Forelimb muscle (tissue), 1 donor: ENCODE data around the gene KRTAP21-1. TPM values are rescaled to one million over a fixed set of nuclear protein-coding genes. Genes with fewer than 3 reads are reported as not detected.
"Not testable (repeated sequence)": the region's sequence is repeated elsewhere in the genome, so short reads cannot be mapped to it uniquely, and the experiment has no call there.

ENCODE experiments used
- DNase-seq: peaks from one replicate; pipeline ENCODE4 v3.0.0-alpha.2; 2013; ENCODE audit warnings: low read depth
- polyA plus RNA-seq: library from polyadenylated mRNA; unstranded; fragments of 120-200 nt; gene quantifications from one replicate; pipeline ENCODE4 v1.2.1, GENCODE V29; 2013; ENCODE audit not compliant: insufficient read length

The KRTAP21-1 gene
- polyA plus RNA-seq, result not detected

- DNase-seq, result not testable (repeated sequence)
Measured at GRCh38 chr21:30755328-30755727, at the start of gene KRTAP21-1. Gene KRTAP21-1, minus strand, starts transcription at chr21:30755428. Its CDS starts 50 bp downstream, at chr21:30755378.

- DNase-seq, result no peak
Measured at GRCh38 chr21:30800605-30801004, 45.4 kb upstream of the KRTAP21-1 start.

GRCh38 chr21:30793581-30794314 lies 38.5 kb upstream of the KRTAP21-1 start:
- no peak for DNase-seq

GRCh38 chr21:30779249-30779648 lies 24.0 kb upstream of the KRTAP21-1 start:
- DNase-seq, result no peak

- no peak for DNase-seq
Measured at GRCh38 chr21:30769724-30770431, 14.7 kb upstream of the KRTAP21-1 start.

- DNase-seq, result no peak
Measured at GRCh38 chr21:30760776-30761175, 5.5 kb upstream of the KRTAP21-1 start.

GRCh38 chr21:30758306-30758705 lies 3.1 kb upstream of the KRTAP21-1 start:
- DNase-seq, result peak; percentile 35

- DNase-seq, result no peak
Measured at GRCh38 chr21:30747159-30747558, 8.1 kb downstream of the KRTAP21-1 start, which contains the start of gene KRTAP21-2. Gene KRTAP21-2, minus strand, starts transcription at chr21:30747259. Its CDS starts 57 bp downstream, at chr21:30747202.

- no peak for DNase-seq
Measured at GRCh38 chr21:30740462-30740861, 14.8 kb downstream of the KRTAP21-1 start.

GRCh38 chr21:30733026-30733425 lies 22.2 kb downstream of the KRTAP21-1 start:
- no peak for DNase-seq

- DNase-seq, result no peak
Measured at GRCh38 chr21:30726726-30727125, 28.5 kb downstream of the KRTAP21-1 start.

GRCh38 chr21:30719401-30719800 lies 35.8 kb downstream of the KRTAP21-1 start:
- DNase-seq, result no peak

- no peak for DNase-seq
Measured at GRCh38 chr21:30718239-30718909, 36.9 kb downstream of the KRTAP21-1 start, which contains the start of gene KRTAP21-3. Gene KRTAP21-3, minus strand, starts transcription at chr21:30718777. Its CDS starts 18 bp downstream, at chr21:30718759.

GRCh38 chr21:30717105-30717504 lies 38.1 kb downstream of the KRTAP21-1 start:
- DNase-seq, result no peak

- no peak for DNase-seq
Measured at GRCh38 chr21:30714946-30715345, 40.3 kb downstream of the KRTAP21-1 start.

- no peak for DNase-seq
Measured at GRCh38 chr21:30714456-30714855, 40.8 kb downstream of the KRTAP21-1 start.

GRCh38 chr21:30713766-30714165 lies 41.5 kb downstream of the KRTAP21-1 start:
- DNase-seq, result no peak

- no peak for DNase-seq
Measured at GRCh38 chr21:30710499-30710898, 44.7 kb downstream of the KRTAP21-1 start.

GRCh38 chr21:30707409-30707808 lies 47.8 kb downstream of the KRTAP21-1 start:
- no peak for DNase-seq
